Stimulated activated CD8-positive, alpha-beta memory T cell treated with anti-CD3 and anti-CD28 coated beads, Interleukin-15, amount 100 ng/mL, for 24 hours (primary cell): ENCODE measurements around the gene CCDC7.
"Not testable (repeated sequence)": the region's sequence is repeated elsewhere in the genome, so short reads cannot be mapped to it uniquely, and the experiment has no call there.

Experiments used
- DNase-seq: peaks from one replicate; pipeline ENCODE4 v3.0.0-alpha.2; 2020; ENCODE audit warnings: low read depth

The CCDC7 gene

GRCh38 chr10:32454148-32454547, 8.2 kb downstream of the CCDC7 start:
- DNase-seq, result no peak

GRCh38 chr10:32459051-32459698, 13.2 kb downstream of the CCDC7 start:
- no peak for DNase-seq

GRCh38 chr10:32461203-32461602, 15.3 kb downstream of the CCDC7 start:
- DNase-seq, result no peak

GRCh38 chr10:32471232-32471631, 25.3 kb downstream of the CCDC7 start:
- DNase-seq, result no peak

- no peak for DNase-seq
Measured at GRCh38 chr10:32477499-32477898, 31.6 kb downstream of the CCDC7 start.

- no peak for DNase-seq
Measured at GRCh38 chr10:32481606-32482005, 35.7 kb downstream of the CCDC7 start.

GRCh38 chr10:32483019-32483502, 37.1 kb downstream of the CCDC7 start:
- DNase-seq, result not testable (repeated sequence)

GRCh38 chr10:32488038-32488437, 42.1 kb downstream of the CCDC7 start:
- not testable (repeated sequence) for DNase-seq

GRCh38 chr10:32489158-32489557, 43.2 kb downstream of the CCDC7 start:
- DNase-seq, result no peak

- no peak for DNase-seq
Measured at GRCh38 chr10:32489901-32490300, 44.0 kb downstream of the CCDC7 start.

- not testable (repeated sequence) for DNase-seq
Measured at GRCh38 chr10:32494562-32494961, 48.6 kb downstream of the CCDC7 start.

GRCh38 chr10:32500136-32500535, 54.2 kb downstream of the CCDC7 start:
- not testable (repeated sequence) for DNase-seq

GRCh38 chr10:32501906-32502305, 56.0 kb downstream of the CCDC7 start:
- DNase-seq, result no peak

GRCh38 chr10:32505762-32506420, 60.0 kb downstream of the CCDC7 start:
- DNase-seq, result not testable (repeated sequence)

GRCh38 chr10:32511599-32511998, 65.7 kb downstream of the CCDC7 start:
- DNase-seq, result no peak

- DNase-seq, result no peak
Measured at GRCh38 chr10:32516567-32517495, 70.9 kb downstream of the CCDC7 start.

- no peak for DNase-seq
Measured at GRCh38 chr10:32530231-32530630, 84.3 kb downstream of the CCDC7 start.

- DNase-seq, result no peak
Measured at GRCh38 chr10:32538256-32538655, 92.3 kb downstream of the CCDC7 start.

- no peak for DNase-seq
Measured at GRCh38 chr10:32540691-32541470, 94.9 kb downstream of the CCDC7 start.

- no peak for DNase-seq
Measured at GRCh38 chr10:32548208-32548607, 102.3 kb downstream of the CCDC7 start.

- DNase-seq, result no peak
Measured at GRCh38 chr10:32556783-32557395, 110.9 kb downstream of the CCDC7 start.
